ENCODE data around the gene ZBTB47. TPM values are rescaled to one million over a fixed set of nuclear protein-coding genes. Genes with fewer than 3 reads are reported as not detected.

Gene ZBTB47
- total RNA-seq, 2 donors from 2014 or later = 92.4 to 129 TPM

DNA sequence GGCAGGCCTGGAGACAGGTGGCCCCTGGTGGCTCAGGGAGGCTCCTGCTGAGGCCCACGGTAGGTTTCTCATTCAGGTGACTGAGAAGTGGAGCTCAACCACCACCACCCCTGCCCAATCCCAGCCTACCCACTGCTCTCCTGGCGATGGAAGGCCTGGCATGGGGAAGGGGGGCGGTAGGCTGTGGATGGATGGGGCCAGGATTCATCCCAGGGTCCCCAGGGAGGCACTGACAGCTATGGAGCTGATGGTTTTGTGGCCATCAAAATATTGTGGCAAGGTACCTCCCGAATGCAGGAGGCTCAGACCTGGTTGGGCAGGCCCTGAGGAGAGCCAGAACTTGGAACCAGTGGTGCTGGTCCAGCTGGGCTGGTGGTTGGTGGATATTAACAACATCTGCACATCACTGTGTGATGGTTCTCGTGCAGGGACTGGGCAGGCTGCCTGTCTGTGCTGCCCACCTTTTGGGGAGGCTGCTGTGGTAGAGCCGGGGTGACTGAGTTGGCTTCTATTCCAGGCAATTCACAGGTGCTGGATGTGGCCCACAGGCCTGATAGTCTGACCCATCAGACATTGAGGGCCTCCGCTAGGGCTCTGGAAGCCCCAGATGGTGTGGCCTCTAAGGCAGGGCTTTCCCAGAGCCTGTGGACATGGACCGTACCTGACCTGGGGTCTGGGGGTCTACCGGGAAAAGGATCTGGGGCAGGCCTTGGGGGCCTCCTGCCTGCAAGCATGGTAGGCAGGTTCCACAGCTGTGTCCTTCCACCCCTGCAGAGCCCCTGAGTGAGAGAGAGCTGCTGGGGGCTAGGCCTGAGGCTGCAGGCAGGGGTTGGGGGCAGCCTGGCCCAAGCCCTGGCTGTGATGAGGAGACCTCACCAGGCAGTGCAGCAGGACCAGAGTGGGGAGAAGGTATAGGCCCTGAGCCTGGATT is 3.4 kb downstream of the ZBTB47 start:
- peaks cover 0 to 81% of the 10 kb centered on the region in 2 donors for H3K4me1 ChIP-seq
- peaks cover 22% of the 10 kb centered on the region for H3K36me3 ChIP-seq
- H3K27me3 ChIP-seq = no peaks in the 10 kb centered on the region
- H3K4me3 ChIP-seq = no peak overlapping the region
- no peak for DNase-seq (ENCODE audit: low spot score)
- TF ChIP-seq CTCF (IDR thresholded peaks at IDR 0.05) = no peak
- no peaks in the 10 kb centered on the region for H3K9me3 ChIP-seq
- peak overlapping the region; percentile 95 to 99 for H3K27ac ChIP-seq

DNA sequence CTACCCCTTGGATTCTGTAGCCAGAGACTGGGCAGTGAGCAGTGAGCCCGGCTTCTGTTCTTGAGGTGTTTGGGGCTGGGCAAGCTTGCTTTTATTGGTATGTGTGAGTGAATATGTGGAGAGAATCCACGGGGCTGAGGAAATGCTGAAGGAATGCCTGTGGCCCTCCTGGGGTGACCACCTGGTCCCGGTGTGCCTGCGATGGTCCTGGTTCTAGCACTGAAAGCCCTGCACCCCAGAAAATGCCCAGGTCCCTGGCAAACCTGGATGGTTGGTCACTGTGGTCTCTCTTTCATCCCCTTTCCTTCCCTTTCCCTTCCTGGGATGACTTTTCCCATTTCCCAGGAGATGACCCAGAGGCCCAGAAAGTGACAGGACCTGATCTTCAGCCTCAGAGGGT is 4.2 kb downstream of the ZBTB47 start:
- no peaks in the 10 kb centered on the region for H3K9me3 ChIP-seq
- peaks cover 0 to 73% of the 10 kb centered on the region in 2 donors for H3K4me1 ChIP-seq
- no peak for TF ChIP-seq CTCF (IDR thresholded peaks at IDR 0.05)
- H3K27ac ChIP-seq = peak overlapping the region; percentile 95 to 99
- DNase-seq (ENCODE audit: low spot score) = no peak
- H3K36me3 ChIP-seq = peaks cover 25% of the 10 kb centered on the region
- H3K27me3 ChIP-seq = no peaks in the 10 kb centered on the region
- no peak overlapping the region for H3K4me3 ChIP-seq

DNA sequence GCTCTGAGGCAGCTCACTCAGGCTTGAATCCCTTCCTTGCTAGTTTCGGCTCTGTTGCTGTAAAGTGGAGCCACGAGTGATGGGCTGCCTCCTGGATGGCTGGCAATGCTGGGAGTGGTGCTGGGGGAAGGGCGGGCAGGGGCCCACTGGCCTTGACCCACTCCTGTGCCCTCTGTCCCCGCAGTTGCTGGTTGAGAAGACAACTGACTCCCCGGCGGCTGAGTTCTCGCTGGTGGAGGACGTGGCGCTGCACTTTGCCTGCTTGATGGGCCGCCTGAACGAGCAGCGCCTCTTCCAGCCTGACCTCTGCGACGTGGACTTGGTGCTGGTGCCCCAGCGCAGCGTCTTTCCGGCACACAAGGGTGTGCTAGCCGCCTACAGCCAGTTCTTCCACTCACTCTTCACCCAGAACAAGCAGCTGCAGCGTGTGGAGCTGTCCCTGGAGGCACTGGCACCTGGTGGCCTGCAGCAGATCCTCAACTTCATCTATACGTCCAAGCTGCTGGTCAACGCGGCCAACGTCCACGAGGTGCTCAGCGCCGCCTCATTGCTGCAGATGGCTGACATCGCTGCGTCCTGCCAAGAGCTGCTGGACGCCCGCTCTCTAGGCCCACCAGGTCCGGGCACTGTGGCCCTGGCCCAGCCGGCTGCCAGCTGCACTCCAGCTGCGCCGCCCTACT is 4.7 kb downstream of the ZBTB47 start:
- Histone ChIP-seq H3K9me3 (no peaks in the 10 kb centered on the region), H3K27me3 (no peaks in the 10 kb centered on the region), H3K27ac (peak overlapping the region; percentile 95 to 99), H3K4me1 (peaks cover 0 to 68% of the 10 kb centered on the region in 2 donors), H3K4me3 (no peak overlapping the region), H3K36me3 (peaks cover 25% of the 10 kb centered on the region)
- no peak for DNase-seq (ENCODE audit: low spot score)
- no peak for TF ChIP-seq CTCF (IDR thresholded peaks at IDR 0.05)

DNA sequence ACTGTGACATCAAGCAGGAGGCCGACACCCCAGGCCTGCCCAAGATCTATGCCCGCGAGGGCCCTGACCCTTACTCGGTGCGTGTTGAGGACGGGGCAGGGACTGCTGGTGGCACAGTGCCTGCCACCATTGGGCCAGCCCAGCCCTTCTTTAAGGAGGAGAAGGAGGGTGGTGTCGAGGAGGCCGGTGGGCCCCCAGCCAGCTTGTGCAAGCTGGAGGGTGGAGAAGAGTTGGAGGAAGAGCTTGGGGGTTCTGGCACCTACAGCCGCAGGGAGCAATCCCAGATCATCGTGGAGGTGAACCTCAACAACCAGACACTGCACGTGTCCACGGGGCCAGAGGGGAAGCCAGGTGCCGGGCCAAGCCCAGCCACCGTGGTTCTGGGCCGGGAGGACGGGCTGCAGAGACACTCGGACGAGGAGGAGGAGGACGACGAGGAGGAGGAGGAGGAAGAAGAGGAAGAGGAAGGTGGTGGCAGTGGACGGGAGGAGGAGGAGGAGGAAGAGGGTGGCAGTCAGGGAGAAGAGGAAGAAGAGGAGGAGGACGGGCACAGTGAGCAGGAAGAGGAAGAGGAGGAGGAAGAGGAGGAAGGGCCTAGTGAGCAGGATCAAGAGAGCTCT is 5.4 kb downstream of the ZBTB47 start:
- Histone ChIP-seq H3K27me3 (no peaks in the 10 kb centered on the region), H3K4me3 (no peak overlapping the region), H3K27ac (peak overlapping the region; percentile 95 to 99), H3K4me1 (peaks cover 0 to 62% of the 10 kb centered on the region in 2 donors), H3K9me3 (no peaks in the 10 kb centered on the region), H3K36me3 (peaks cover 25% of the 10 kb centered on the region)
- TF ChIP-seq CTCF (IDR thresholded peaks at IDR 0.05) = no peak
- DNase-seq (ENCODE audit: low spot score) = no peak

- Histone ChIP-seq H3K36me3 (peaks cover 25% of the 10 kb centered on the region), H3K27ac (peak overlapping the region; percentile 95 to 99), H3K4me3 (no peak overlapping the region), H3K27me3 (no peaks in the 10 kb centered on the region), H3K4me1 (peaks cover 0 to 62% of the 10 kb centered on the region in 2 donors), H3K9me3 (no peaks in the 10 kb centered on the region)
- DNase-seq (ENCODE audit: low spot score) = no peak
- no peak for TF ChIP-seq CTCF (IDR thresholded peaks at IDR 0.05)
Measured at GRCh38 chr3:42659451-42660130, 6.1 kb downstream of the ZBTB47 start.
